HepG2 (cell line): ENCODE results near the gene PPP3R2. TPM values are rescaled to one million over a fixed set of nuclear protein-coding genes. Genes with fewer than 3 reads are reported as not detected.

ENCODE experiments used
- ATAC-seq: fragments of 200-7000 bp; cut with Tn5 transposase; 3 replicates; pipeline ENCODE4 v1.9.1; 2020; ENCODE audit warnings: mild to moderate bottlenecking, moderate library complexity
- Bru-seq: library from RNA; stranded (reverse); fragments of 400-500 nt; gene quantifications from one replicate; lab custom pipeline; 2021; lab: Mats Ljungman, UMichigan
- BruChase-seq, 2 experiments: library from RNA; stranded (reverse); fragments of 400-500 nt; gene quantifications; one replicate each; lab custom pipeline; 2021; lab: Mats Ljungman, UMichigan
- BruUV-seq: library from RNA; stranded (reverse); fragments of 400-500 nt; replicated peaks from 2 replicates; lab custom pipeline; 2021; lab: Mats Ljungman, UMichigan
- CTCF ChIA-PET: fragments of 300-600 bp; formaldehyde crosslinking; extraction: SDS; loops from one replicate; lab custom pipeline; 2021; ENCODE audit warnings: low total read pairs, inconsistent platforms, low intra/inter-chr PET ratio; lab: Yijun Ruan, JAX
- POLR2A ChIA-PET: fragments of 350-600 bp; sonication (Branson Sonifier 250); formaldehyde crosslinking; loops from one replicate; lab custom pipeline; 2020; ENCODE audit warnings: antibody characterized with exemption, inconsistent platforms; lab: Yijun Ruan, JAX
- DNase-seq: peaks from one replicate; pipeline ENCODE4 v3.0.0-alpha.2; 2015; ENCODE audit warnings: low spot score
- FAIRE-seq: peaks from 3 replicates; lab custom pipeline; 2011; peaks lifted over from hg19 to GRCh38; lab: Jason Lieb, UNC
- H2AFZ ChIP-seq: one replicate; pipeline ENCODE4 v1.6.1; 2011; ENCODE audit warnings: low read length, inconsistent platforms
- H3K27ac ChIP-seq: fragments of 300-600 bp; 3 replicates; pipeline ENCODE4 v1.8.0; 2011; ENCODE audit warnings: mixed run types, mild to moderate bottlenecking, mixed read lengths, low read length, inconsistent platforms; ENCODE audit not compliant: insufficient read depth; ENCODE audit errors: extremely low read length
- H3K27me3 ChIP-seq, 2 experiments: fragments of 200-600 bp in 1 of 2; 2 replicates in 1 of 2; 3 replicates in 1 of 2; pipeline versions ENCODE4 v1.6.0 to v1.8.0; 2011; ENCODE audit warnings: low read length in 2 of 2, mild to moderate bottlenecking in 2 of 2, moderate library complexity in 2 of 2, inconsistent platforms in 1 of 2; ENCODE audit not compliant: insufficient read depth in 2 of 2, control insufficient read depth in 1 of 2
- H3K36me3 ChIP-seq, 2 experiments: fragments of 200-600 bp in 1 of 2; replicated peaks in 1 of 2; 2 replicates in 1 of 2; 3 replicates in 1 of 2; pipeline versions ENCODE4 v1.5.1 to v1.8.0; 2011; ENCODE audit warnings: low read length in 2 of 2, inconsistent platforms in 1 of 2; ENCODE audit not compliant: insufficient read depth in 2 of 2, control insufficient read depth in 1 of 2
- H3K4me1 ChIP-seq: 2 replicates; pipeline ENCODE4 v1.5.1; 2012; ENCODE audit warnings: low read length, inconsistent platforms; ENCODE audit not compliant: insufficient read depth
- H3K4me2 ChIP-seq: 2 replicates; pipeline ENCODE4 v1.6.0; 2011; ENCODE audit warnings: low read depth, low read length, inconsistent platforms
- H3K4me3 ChIP-seq, 3 experiments: fragments of 200-600 bp in 1 of 3; sonication (generic), shearing (Covaris generic) in 1 of 3; replicated peaks in 1 of 3; 2 replicates each; pipeline ENCODE4 v1.5.1; 2011 to 2016; ENCODE audit warnings: low read length in 3 of 3, inconsistent platforms in 2 of 3, low read depth in 2 of 3, mild to moderate bottlenecking in 2 of 3, control low read depth in 1 of 3, mixed read lengths in 1 of 3; ENCODE audit not compliant: insufficient read depth in 1 of 3
- H3K79me2 ChIP-seq: one replicate; pipeline ENCODE4 v1.6.1; 2011; ENCODE audit warnings: low read length, inconsistent platforms; ENCODE audit not compliant: insufficient read depth
- H3K9ac ChIP-seq: 2 replicates; pipeline ENCODE4 v1.6.0; 2011; ENCODE audit warnings: mild to moderate bottlenecking, low read depth, low read length, inconsistent platforms; ENCODE audit not compliant: insufficient read depth
- H3K9me3 ChIP-seq: 2 replicates; pipeline ENCODE4 v1.5.1; 2012; ENCODE audit warnings: mild to moderate bottlenecking, low read length
- H4K20me1 ChIP-seq: 2 replicates; pipeline ENCODE4 v1.6.0; 2011; ENCODE audit warnings: inconsistent platforms, mild to moderate bottlenecking, low read length, moderate library complexity; ENCODE audit not compliant: insufficient read depth
- AGO1 ChIP-seq: fragments of 200-400 bp; formaldehyde crosslinking; IDR thresholded peaks from 2 replicates; pipeline ENCODE4 v1.6.1; 2017; ENCODE audit warnings: mild to moderate bottlenecking, low read depth, low read length, moderate library complexity; ENCODE audit not compliant: poor library complexity, severe bottlenecking
- AGO2 ChIP-seq: fragments of 200-400 bp; formaldehyde crosslinking; optimal IDR thresholded peaks from 2 replicates; pipeline ENCODE3; 2017; ENCODE audit warnings: mild to moderate bottlenecking, low read depth, low read length, moderate library complexity
- BHLHE40 ChIP-seq: IDR thresholded peaks from 2 replicates; pipeline ENCODE4 v1.6.1; 2011; ENCODE audit warnings: low read length, improper control_type of control experiment
- CENPT ChIP-seq: sonication (generic); formaldehyde crosslinking; IDR thresholded peaks from 2 replicates; pipeline ENCODE4 v1.8.0; 2022; ENCODE audit warnings: low read depth, mild to moderate bottlenecking, moderate library complexity, missing genetic modification reagents
- GPBP1L1 ChIP-seq: sonication (generic); formaldehyde crosslinking; IDR thresholded peaks from 2 replicates; pipeline ENCODE4 v1.5.0; 2020; ENCODE audit warnings: mild to moderate bottlenecking, missing genetic modification reagents
- KDM5B ChIP-seq: sonication (generic); formaldehyde crosslinking; IDR thresholded peaks from 2 replicates; pipeline ENCODE4 v1.4.0; 2020; ENCODE audit warnings: missing genetic modification reagents, mild to moderate bottlenecking, borderline replicate concordance
- RORA ChIP-seq: sonication (generic); formaldehyde crosslinking; IDR thresholded peaks from 2 replicates; pipeline ENCODE4 v1.5.0; 2020; ENCODE audit warnings: mild to moderate bottlenecking, missing genetic modification reagents, moderate library complexity
- SATB2 ChIP-seq: sonication (generic); formaldehyde crosslinking; IDR thresholded peaks from 2 replicates; pipeline ENCODE4 v1.5.0; 2020; ENCODE audit warnings: missing genetic modification reagents
- ZBTB38 ChIP-seq: sonication (generic); formaldehyde crosslinking; IDR thresholded peaks from 2 replicates; pipeline ENCODE4 v1.5.1; 2020; ENCODE audit warnings: mild to moderate bottlenecking, missing genetic modification reagents
- ZC3H13 ChIP-seq: sonication (generic); formaldehyde crosslinking; IDR thresholded peaks from 2 replicates; pipeline ENCODE4 v1.8.1; 2023; ENCODE audit warnings: mild to moderate bottlenecking, missing genetic modification reagents, moderate library complexity
- ZNF17 ChIP-seq: sonication (generic); formaldehyde crosslinking; IDR thresholded peaks from 2 replicates; pipeline ENCODE4 v1.5.0; 2020; ENCODE audit warnings: mild to moderate bottlenecking, missing genetic modification reagents
- ZNF710 ChIP-seq: sonication (generic); formaldehyde crosslinking; IDR thresholded peaks from 2 replicates; pipeline ENCODE4 v1.5.0; 2020; ENCODE audit warnings: mild to moderate bottlenecking, missing genetic modification reagents, borderline replicate concordance
- WGBS: methylation state at CpG from one replicate; pipeline ENCODE4 v1.1.6; 2017; ENCODE audit warnings: low lambda C conversion rate; 5-methylcytosine and 5-hydroxymethylcytosine counted together
- in situ Hi-C: cut with HindIII; loops from 2 replicates; pipeline ENCODE4 v1.10.0; 2017; ENCODE audit warnings: low pct_unique_long_range_greater_than_20kb; ENCODE audit not compliant: extremely low pct_ligation_motif_present
- intact Hi-C: fragments of 100-400 bp; cut with micrococcal nuclease; formaldehyde crosslinking; loops from one replicate; pipeline ENCODE4 v1.10.0; 2022; ENCODE audit not compliant: unreplicated experiment
- long read RNA-seq, 2 experiments: library from RNA in 1 of 2; library from polyadenylated mRNA in 1 of 2; stranded (forward) in 1 of 2; unstranded in 1 of 2; transcript quantifications; one replicate each; pipeline ENCODE4 v2.0.0, GENCODE V29; 2019 to 2022
- polyA minus RNA-seq, 3 experiments: library from RNA; depleted of rRNA, polyadenylated mRNA; stranded (reverse); fragments of >200 nt; gene quantifications; 2 replicates each; pipeline ENCODE4 v1.2.3, GENCODE V29; 2011; ENCODE audit warnings: low replicate concordance in 1 of 3
- polyA plus RNA-seq, 8 experiments: library from polyadenylated mRNA; depleted of rRNA in 3 of 8; stranded (reverse) in 7 of 8; unstranded in 1 of 8; fragments of >200 nt; fragmentation: Illumina TruSeq in 4 of 8; extraction: Trizol in 4 of 8; gene quantifications; 2 replicates each; pipeline versions ENCODE4 v1.2.1 to v1.2.3, GENCODE V29; 2011 to 2016; ENCODE audit warnings: low read depth in 4 of 8, missing spikeins in 1 of 8, mixed read lengths in 1 of 8; ENCODE audit not compliant: insufficient read depth in 1 of 8
- total RNA-seq, 5 experiments: library from RNA; depleted of rRNA; stranded (reverse); fragments of >200 nt; fragmentation: Illumina TruSeq; extraction: Trizol; gene quantifications; 2 replicates each; pipeline ENCODE4 v1.2.3, GENCODE V29; 2016; ENCODE audit warnings: low read depth in 1 of 5
- TF ChIP-seq, protein P1 (sequence below): sonication (generic); formaldehyde crosslinking; IDR thresholded peaks from 2 replicates; pipeline ENCODE4 v1.4.0; 2020; ENCODE audit warnings: low read depth, mild to moderate bottlenecking, missing genetic modification reagents

The PPP3R2 gene, protein sequence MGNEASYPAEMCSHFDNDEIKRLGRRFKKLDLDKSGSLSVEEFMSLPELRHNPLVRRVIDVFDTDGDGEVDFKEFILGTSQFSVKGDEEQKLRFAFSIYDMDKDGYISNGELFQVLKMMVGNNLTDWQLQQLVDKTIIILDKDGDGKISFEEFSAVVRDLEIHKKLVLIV
- total RNA-seq (2016; rRNA removed; fragmentation: Illumina TruSeq; extraction: Trizol) (not detected in 2 replicates), polyA plus RNA-seq (2011; rRNA removed) (not detected in 2 replicates), polyA minus RNA-seq (2011; rRNA and poly(A)+ RNA removed; ENCODE audit: low replicate concordance) (not detected in 2 replicates), Bru-seq, nascent RNA (not detected), BruChase-seq, experiment 1, labeled RNA remaining after a 6-hour chase (not detected), BruChase-seq, experiment 2, labeled RNA remaining after a 2-hour chase (not detected)
- not detected in 2 replicates for total RNA-seq (2016; cell fraction: cytosol; rRNA removed; fragmentation: Illumina TruSeq; extraction: Trizol; ENCODE audit: low read depth)
- total RNA-seq (2016; cell fraction: insoluble cytoplasmic fraction; rRNA removed; fragmentation: Illumina TruSeq; extraction: Trizol): not detected in 2 replicates
- not detected in 2 replicates for total RNA-seq (2016; cell fraction: membrane; rRNA removed; fragmentation: Illumina TruSeq; extraction: Trizol)
- not detected in 2 replicates for total RNA-seq (2016; cell fraction: nucleus; rRNA removed; fragmentation: Illumina TruSeq; extraction: Trizol)
- not detected in 2 replicates for polyA plus RNA-seq (2011; cell fraction: cytosol; rRNA removed)
- not detected in 2 replicates for polyA plus RNA-seq (2011; cell fraction: nucleus; rRNA removed)
- polyA plus RNA-seq (2012): not detected in 2 replicates
- not detected in 2 replicates for polyA plus RNA-seq (2016; cell fraction: cytosol; fragmentation: Illumina TruSeq; extraction: Trizol; ENCODE audit: low read depth)
- not detected in 2 replicates for polyA plus RNA-seq (2016; cell fraction: insoluble cytoplasmic fraction; fragmentation: Illumina TruSeq; extraction: Trizol; ENCODE audit: low read depth)
- not detected in 2 replicates for polyA plus RNA-seq (2016; cell fraction: membrane; fragmentation: Illumina TruSeq; extraction: Trizol; ENCODE audit: low read depth)
- polyA plus RNA-seq (2016; cell fraction: nucleus; fragmentation: Illumina TruSeq; extraction: Trizol; ENCODE audit: insufficient read depth, low read depth): not detected in 2 replicates
- polyA minus RNA-seq (2011; cell fraction: cytosol; rRNA and poly(A)+ RNA removed): not detected in 2 replicates
- not detected in 2 replicates for polyA minus RNA-seq (2011; cell fraction: nucleus; rRNA and poly(A)+ RNA removed)
- long read RNA-seq, experiment 1: 0 reads
- long read RNA-seq, experiment 2: 0 reads

- BruUV-seq: no TSS peak
- intact Hi-C loops: no loop called here
Observed at GRCh38 chr9:101594796-101595195, at the start of gene PPP3R2. PPP3R2 (minus strand) TSS chr9:101594969; CDS start chr9:101594921, 48 bp downstream.

More at GRCh38 chr9:101594796-101595195, at the start of gene PPP3R2:
- H3K27me3 ChIP-seq: 0 out of 5 replicates have a peak, but pooled peaks cover 0 to 5% of the 10 kb centered on the region in 2 experiments
- WGBS: 25% methylated on average over 19 of the region's 19 CpGs
- DNase-seq (no peak), FAIRE-seq (no peak), ATAC-seq (no peak)
- no peaks in the 10 kb centered on the region for H4K20me1 ChIP-seq
- H3K4me3 ChIP-seq: no peak within 1 kb of the TSS
- in situ Hi-C loops: no loop called here
- H3K9ac ChIP-seq: no peak within 1 kb of the TSS
- H3K36me3 ChIP-seq: no peaks in the 10 kb centered on the region
- H3K9me3 ChIP-seq: no peaks in the 10 kb centered on the region
- H3K4me2 ChIP-seq: no peak within 1 kb of the TSS
- ChIA-PET CTCF (no interaction called here), POLR2A (no interaction called here)
- TF ChIP-seq, protein P1, sequence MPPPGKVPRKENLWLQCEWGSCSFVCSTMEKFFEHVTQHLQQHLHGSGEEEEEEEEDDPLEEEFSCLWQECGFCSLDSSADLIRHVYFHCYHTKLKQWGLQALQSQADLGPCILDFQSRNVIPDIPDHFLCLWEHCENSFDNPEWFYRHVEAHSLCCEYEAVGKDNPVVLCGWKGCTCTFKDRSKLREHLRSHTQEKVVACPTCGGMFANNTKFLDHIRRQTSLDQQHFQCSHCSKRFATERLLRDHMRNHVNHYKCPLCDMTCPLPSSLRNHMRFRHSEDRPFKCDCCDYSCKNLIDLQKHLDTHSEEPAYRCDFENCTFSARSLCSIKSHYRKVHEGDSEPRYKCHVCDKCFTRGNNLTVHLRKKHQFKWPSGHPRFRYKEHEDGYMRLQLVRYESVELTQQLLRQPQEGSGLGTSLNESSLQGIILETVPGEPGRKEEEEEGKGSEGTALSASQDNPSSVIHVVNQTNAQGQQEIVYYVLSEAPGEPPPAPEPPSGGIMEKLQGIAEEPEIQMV (CRISPR knock-in tag): no peak
- no peak for TF ChIP-seq AGO1
- TF ChIP-seq ZBTB38 (CRISPR knock-in tag): no peak
- no peak for TF ChIP-seq AGO2
- TF ChIP-seq ZC3H13: no peak
- TF ChIP-seq ZNF17: no peak
- no peak for TF ChIP-seq ZNF710
- TF ChIP-seq SATB2 (CRISPR knock-in tag): no peak
- no peak for TF ChIP-seq KDM5B (CRISPR knock-in tag)
- no peak for TF ChIP-seq BHLHE40
- TF ChIP-seq GPBP1L1 (CRISPR knock-in tag): no peak
- no peak for TF ChIP-seq RORA (CRISPR knock-in tag)
- TF ChIP-seq CENPT (CRISPR knock-in tag): no peak
- no peaks in the 10 kb centered on the region for H3K4me1 ChIP-seq
- no peak within 1 kb of the TSS for H3K27ac ChIP-seq
- no peaks in the 10 kb centered on the region for H3K79me2 ChIP-seq
- H2AFZ ChIP-seq: no peak within 1 kb of the TSS
